ENCODE results near the gene KCTD1. TPM values are rescaled to one million over a fixed set of nuclear protein-coding genes. Genes with fewer than 3 reads are reported as not detected.

The KCTD1 gene
- total and polyA plus RNA-seq, 10 of the 15 experiments (the other 5 are each of a cell fraction or from before 2014, with no cell fraction given) = 1.5 to 13.4 (median 5.5) TPM

DNA sequence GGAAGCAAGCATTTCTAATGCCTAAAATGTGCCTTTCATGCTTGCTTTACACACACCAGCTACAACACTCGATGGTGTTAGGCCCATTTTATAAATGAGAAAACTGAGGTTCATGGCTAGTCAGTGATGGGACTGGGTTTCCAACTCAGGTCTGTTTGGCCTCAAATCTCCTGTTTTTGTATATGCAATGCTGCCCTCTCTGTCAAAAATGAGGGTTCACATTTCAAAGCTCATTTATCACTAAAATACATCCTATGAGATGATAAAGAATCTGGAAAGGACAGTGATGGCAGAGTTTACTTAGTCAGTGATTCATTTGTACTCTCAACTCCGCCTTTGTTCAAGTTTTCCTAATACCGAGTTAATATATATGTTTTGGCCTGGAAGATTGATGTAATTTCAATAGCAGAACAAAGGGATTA, 92.3 kb downstream of the KCTD1 start:
- H3K9me3 ChIP-seq (replicated peaks; ENCODE audit: control insufficient read depth, insufficient read depth, low read length) = no peaks in the 10 kb centered on the region; the same call in 2 of the 3 replicates
- RAD21 ChIA-PET (ENCODE audit: unreplicated experiment) = interaction anchor here (1.0 to 1.3 kb wide), 3 partner anchors 49 to 72 kb away, joined by 4 to 9 read pairs (median 8); no protein-coding TSS in a partner anchor
- no peak for DNase-seq (ENCODE audit: low read depth, low spot score)
- no peak for FAIRE-seq
- no peak for ATAC-seq
- H3K9ac ChIP-seq (ENCODE audit: control insufficient read depth, insufficient read depth, low read length) = no peak overlapping the region
- H2AFZ ChIP-seq (ENCODE audit: control insufficient read depth, low read depth, low read length) = no peak overlapping the region
- TF ChIP-seq ZNF274 (IDR thresholded peaks at IDR 0.05; ENCODE audit: insufficient read depth, insufficient read length) = no peak
- TF ChIP-seq TCF7 (IDR thresholded peaks at IDR 0.05; ENCODE audit: borderline replicate concordance) = no peak
- peak; percentile 44 for TF ChIP-seq RAD21 (IDR thresholded peaks at IDR 0.05; ENCODE audit: insufficient read depth, low read depth, low read length)
- TF ChIP-seq SUPT20H (IDR thresholded peaks at IDR 0.05; ENCODE audit: borderline replicate concordance, control insufficient read depth, low read depth, low read length) = no peak
- TF ChIP-seq IKZF1 (conservative IDR thresholded peaks at IDR 0.05) = no peak
- no peak for TF ChIP-seq SMC3 (IDR thresholded peaks at IDR 0.05; ENCODE audit: borderline replicate concordance, low read length)
- no peak for TF ChIP-seq SRF (IDR thresholded peaks at IDR 0.05; ENCODE audit: low read depth in 2 of 2, low read length in 2 of 2)
- TF ChIP-seq CTCF (IDR thresholded peaks at IDR 0.05 in 2 of 3, conservative IDR thresholded peaks at IDR 0.05 in 1 of 3; ENCODE audit: control insufficient read depth in 2 of 3, extremely low read depth in 1 of 3, insufficient read depth in 1 of 3, low read depth in 3 of 3, low read length in 3 of 3) = peak; percentile 7 to 23 (median 13); a peak in 1 of 6 replicates
- TF ChIP-seq RFX5 (IDR thresholded peaks at IDR 0.05; ENCODE audit: low read depth, low read length) = no peak
- TF ChIP-seq SPI1 (IDR thresholded peaks at IDR 0.05; ENCODE audit: borderline replicate concordance, insufficient read depth, low read depth, low read length) = no peak
- BruUV-seq (replicated peaks) = no TSS peak
- no peak overlapping the region for H3K27ac ChIP-seq (ENCODE audit: control insufficient read depth, insufficient read depth)
- no peaks in the 10 kb centered on the region for H3K27me3 ChIP-seq (replicated peaks in 1 of 2; ENCODE audit: control insufficient read depth in 2 of 2, insufficient read depth in 2 of 2, low read length in 1 of 2)
- no peak overlapping the region for H3K4me2 ChIP-seq (ENCODE audit: control insufficient read depth, insufficient read depth)
- H3K79me2 ChIP-seq (ENCODE audit: control insufficient read depth, insufficient read depth, low read length) = no peaks in the 10 kb centered on the region
- peaks cover 41% of the 10 kb centered on the region for H3K4me1 ChIP-seq (ENCODE audit: control insufficient read depth, insufficient read depth, low read length)
- WGBS (ENCODE audit: insufficient coverage, insufficient replicate concordance, low lambda C conversion rate, missing lambda C conversion rate) = 80% methylated on average over 3 of the region's 3 CpGs
- in situ Hi-C loops (cut with MboI) = no loop called here
- intact Hi-C loops (cut with micrococcal nuclease; ENCODE audit: unreplicated experiment) = no loop called here
- no peak overlapping the region for H3K4me3 ChIP-seq
- SMC1A ChIA-PET (ENCODE audit: uncharacterized antibody, unreplicated experiment) = interaction anchor here (0.7 to 2.8 kb wide), 7 partner anchors 17 to 177 kb away, joined by 3 to 9 read pairs (median 3); no protein-coding TSS in a partner anchor
- H3K36me3 ChIP-seq (ENCODE audit: control insufficient read depth in 2 of 2, insufficient read depth in 2 of 2, low read length in 1 of 2) = peaks cover 0 to 2% of the 10 kb centered on the region in 2 experiments; a peak in 1 of 4 replicates
- CTCF ChIA-PET = interaction anchor here (0.9 to 2.6 kb wide), 7 partner anchors 13 to 193 kb away, joined by 3 to 25 read pairs (median 4); no protein-coding TSS in a partner anchor
- POLR2A ChIA-PET = no interaction called here
- H4K20me1 ChIP-seq (ENCODE audit: control insufficient read depth, insufficient read depth) = no peaks in the 10 kb centered on the region
